ENCODE results near the gene NOS1AP. TPM values are rescaled to one million over a fixed set of nuclear protein-coding genes. Genes with fewer than 3 reads are reported as not detected.

Gene NOS1AP
- total and polyA plus RNA-seq, 9 of the 15 experiments (the other 6 are each of a cell fraction or from before 2014, with no cell fraction given), result 0.07 to 1.5 (median 0.22) TPM

- TF ChIP-seq ZNF592 (IDR thresholded peaks at IDR 0.05) (no peak), CREBBP (IDR thresholded peaks at IDR 0.05; ENCODE audit: low read depth, low read length) (no peak), ZBTB7A (IDR thresholded peaks at IDR 0.05; ENCODE audit: borderline replicate concordance, control insufficient read depth, low read depth, low read length) (no peak), TSC22D4 (tag; IDR thresholded peaks at IDR 0.05) (no peak), ETS2 (tag; IDR thresholded peaks at IDR 0.05; ENCODE audit: borderline replicate concordance, poor library complexity, severe bottlenecking) (no peak), GATAD2A (IDR thresholded peaks at IDR 0.05) (no peak), CREM (IDR thresholded peaks at IDR 0.05; ENCODE audit: low read depth) (no peak), ZNF354B (CRISPR knock-in tag; IDR thresholded peaks at IDR 0.05) (no peak), TRIM28 (IDR thresholded peaks at IDR 0.05) (no peak)
These were observed 96.0 kb downstream of the NOS1AP start (continued) for GRCh38 chr1:162165528-162165927.
